NCI-H460 (cell line): ENCODE measurements around the gene DEDD2. TPM values are rescaled to one million over a fixed set of nuclear protein-coding genes. Genes with fewer than 3 reads are reported as not detected.
A peak's percentile ranks its signal among the peaks of the same experiment; 100 is the strongest.

ENCODE experiments used
- DNase-seq: peaks from one replicate; pipeline ENCODE4 v3.0.0-alpha.2; 2016; ENCODE audit warnings: low read depth; ENCODE audit errors: extremely low read depth
- total RNA-seq: library from RNA; depleted of rRNA; stranded (reverse); fragments of >200 nt; shearing (Covaris generic); gene quantifications from 2 replicates; pipeline ENCODE4 v1.2.3, GENCODE V29; 2014

The DEDD2 gene
- total RNA-seq, 1 experiment from 2014 or later = 12.9 TPM

DNA sequence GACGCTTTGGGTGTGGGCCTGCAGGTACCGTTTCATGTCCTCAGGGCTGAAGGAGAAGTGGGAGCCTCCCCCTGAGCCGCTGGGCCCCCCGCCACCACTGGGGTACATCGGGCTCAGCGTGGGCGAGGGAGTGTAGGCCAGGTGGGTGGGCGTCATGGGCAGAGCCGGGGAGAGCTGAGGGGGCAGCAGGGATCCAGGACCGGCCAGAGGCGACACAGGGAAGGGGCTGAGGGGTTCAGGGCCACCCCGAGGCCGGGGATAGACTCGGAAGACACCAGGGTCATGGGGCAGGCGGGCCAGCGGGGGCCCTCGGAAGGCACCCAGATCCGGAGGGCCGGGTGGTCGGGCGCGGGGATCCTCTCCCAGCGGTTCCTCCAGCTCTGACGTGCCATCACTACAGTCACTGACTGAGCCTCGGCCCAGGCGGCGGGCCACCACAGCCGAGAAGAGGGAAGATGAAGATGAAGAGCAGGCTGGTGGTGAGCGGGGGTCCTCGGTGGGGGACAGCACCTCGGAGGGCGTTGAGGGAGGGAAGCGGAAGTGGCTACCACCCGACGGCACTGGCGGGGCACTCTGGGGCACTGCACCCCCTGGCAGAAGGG, 31.8 kb upstream of the DEDD2 start:
- DNase-seq = no peak

DNA sequence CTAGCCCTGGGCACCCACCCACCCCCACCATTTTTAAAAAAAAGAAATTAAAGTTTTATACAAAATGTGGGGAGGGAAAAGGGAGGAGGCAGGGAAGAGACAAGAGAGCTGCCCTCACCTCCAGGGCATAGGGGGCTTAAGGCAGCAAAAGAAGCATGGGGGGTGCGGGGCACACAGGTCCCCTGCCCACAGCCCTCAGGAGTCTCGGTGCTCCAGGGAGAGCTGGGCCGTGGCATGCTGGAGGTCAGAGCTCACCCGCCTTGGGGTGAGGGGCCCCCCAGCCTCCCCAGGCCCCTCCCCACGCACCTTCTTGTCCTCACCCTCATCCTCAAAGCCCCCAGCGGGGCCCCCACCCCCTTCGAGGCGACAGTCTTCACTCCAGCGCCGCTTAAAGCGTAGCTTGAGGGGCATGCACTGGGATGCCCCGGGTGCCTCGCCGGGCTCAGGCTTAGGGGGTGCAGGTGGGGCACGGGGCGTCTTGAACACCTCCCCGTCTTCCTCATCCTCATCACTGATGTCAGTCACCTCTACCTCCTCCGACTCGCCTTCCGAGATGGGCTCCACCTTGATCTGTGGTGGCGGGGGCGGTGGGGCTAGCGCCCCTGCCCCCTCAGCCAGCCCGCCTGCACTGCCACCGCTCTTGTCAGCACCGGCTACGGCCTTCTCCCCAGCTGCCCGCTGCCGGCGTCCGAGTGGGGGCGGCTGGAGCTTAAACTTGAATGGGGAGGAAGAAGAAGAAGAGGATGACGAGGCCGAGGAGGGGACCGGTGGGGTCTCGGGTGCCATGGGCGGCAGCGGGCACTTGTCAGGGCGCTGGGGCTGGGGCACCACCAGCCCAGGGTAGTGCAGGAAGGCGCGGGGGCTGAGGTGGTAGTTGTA, 31.0 kb upstream of the DEDD2 start:
- DNase-seq = no peak

DNA sequence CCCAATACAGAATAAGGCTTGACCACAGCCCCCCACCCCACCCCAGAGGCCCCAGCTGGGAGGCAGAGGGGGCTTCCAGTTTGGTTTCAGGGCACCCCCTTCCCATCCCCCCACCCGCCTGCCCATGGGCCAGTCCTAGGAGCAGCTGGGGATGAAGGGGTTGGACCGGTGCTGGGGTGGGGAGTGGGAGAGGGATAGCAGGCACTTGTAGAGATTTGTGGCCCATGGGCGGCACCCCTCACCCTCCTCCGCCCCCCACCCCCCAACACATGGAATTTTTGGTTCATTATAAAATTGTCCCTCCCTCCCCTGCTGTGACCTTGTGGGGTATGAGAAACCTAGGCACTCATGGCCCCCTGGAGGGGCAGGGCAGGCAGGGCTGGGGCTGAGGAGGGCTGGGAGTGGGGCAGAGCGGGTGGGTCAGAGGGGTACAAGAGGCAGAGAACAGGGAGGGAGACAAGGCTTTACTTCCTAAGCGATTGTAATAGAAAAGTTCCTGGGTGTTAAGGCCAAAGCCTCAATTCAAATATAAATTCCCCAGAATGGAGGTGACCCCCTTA, 30.2 kb upstream of the DEDD2 start:
- no peak for DNase-seq

DNA sequence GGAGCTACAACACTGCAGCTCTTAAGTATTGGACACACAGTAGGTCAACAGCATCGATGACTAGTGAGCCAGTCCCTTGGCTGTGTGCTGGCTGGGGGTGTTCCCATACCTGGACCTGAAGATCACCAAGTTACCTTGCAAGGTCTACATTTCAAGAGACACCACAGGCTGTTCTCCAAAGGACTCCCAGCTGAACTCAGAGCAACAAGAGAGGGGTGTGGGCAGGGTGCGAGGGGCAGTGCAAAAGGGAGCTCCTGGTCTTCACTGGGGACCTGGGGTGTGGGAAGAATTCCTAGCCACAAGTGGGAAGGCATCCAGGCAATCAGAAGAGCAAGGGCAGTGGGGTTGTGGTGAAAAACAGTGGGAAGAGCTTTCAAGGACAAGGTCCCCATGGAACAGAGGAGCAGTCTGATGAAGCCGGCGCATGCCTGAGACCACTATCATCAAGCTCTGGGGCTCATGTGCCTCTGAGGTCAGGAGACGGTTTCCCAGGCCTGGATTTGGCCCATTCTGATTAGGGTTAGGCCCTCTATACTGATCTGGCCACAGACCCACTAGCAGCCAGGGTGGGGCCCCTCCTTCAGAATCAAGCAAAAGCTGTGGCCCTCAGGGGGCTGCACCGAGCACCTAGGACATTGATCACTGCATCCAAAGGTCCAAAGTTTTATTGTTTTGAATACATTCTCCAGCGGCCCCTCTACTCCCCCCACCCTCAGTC, 29.6 kb upstream of the DEDD2 start:
- no peak for DNase-seq

DNA sequence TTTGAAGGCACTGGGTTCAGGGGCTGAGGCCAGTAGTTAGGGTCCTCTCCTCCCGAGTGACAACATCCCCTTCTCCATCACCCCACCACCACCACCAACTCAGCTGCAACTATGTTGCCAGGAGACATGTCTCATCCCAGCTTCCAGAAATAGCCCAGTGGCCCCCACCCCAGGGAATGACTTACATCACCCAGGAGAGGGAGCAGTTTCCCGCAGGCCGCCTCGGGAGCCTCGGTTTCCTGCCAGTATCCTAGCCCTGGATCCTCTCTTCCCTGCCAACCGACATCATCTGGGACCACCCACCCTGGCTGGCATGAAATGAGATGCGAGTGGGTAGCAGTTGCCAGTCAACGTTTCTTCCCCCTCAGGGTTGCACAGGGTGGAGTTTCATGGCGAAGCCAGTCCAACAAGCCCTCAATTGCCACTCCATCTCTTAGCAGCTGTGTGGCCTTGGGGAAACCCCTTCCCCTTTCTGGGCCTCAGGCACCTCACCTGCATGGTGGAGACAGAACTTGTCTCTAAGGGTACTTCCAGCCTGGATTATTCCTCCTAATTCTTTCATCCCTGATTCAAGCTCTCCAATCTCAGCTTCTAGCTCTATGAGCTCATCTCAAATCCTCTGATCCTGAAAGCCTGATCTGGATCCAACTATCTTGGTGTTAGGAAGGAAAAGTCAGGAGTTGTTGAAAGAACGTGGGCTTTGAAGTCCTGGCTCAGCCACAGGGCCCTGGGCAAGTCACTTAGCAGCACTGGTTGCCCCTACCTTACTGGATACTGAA, 28.9 kb upstream of the DEDD2 start:
- peak; percentile 43 for DNase-seq

DNA sequence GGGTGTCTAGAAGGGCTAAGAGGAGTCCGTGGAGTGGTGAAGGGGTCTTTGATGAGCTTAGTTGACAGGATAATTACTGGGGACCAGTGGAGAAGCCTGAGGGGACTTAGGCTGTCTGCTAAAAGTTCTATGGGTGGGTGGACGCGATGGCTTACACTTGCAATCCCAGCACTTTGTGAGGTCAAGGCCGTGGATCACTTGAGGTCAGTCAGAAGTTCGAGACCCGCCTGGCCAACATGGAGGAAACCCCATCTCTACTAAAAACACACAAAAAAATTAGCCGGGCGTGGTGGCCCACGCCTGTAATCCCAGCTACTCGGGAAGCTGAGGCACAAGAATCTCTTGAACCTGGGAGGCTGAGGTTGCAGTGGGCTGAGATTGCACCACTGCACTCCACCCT, 27.8 kb upstream of the DEDD2 start:
- DNase-seq = no peak

DNA sequence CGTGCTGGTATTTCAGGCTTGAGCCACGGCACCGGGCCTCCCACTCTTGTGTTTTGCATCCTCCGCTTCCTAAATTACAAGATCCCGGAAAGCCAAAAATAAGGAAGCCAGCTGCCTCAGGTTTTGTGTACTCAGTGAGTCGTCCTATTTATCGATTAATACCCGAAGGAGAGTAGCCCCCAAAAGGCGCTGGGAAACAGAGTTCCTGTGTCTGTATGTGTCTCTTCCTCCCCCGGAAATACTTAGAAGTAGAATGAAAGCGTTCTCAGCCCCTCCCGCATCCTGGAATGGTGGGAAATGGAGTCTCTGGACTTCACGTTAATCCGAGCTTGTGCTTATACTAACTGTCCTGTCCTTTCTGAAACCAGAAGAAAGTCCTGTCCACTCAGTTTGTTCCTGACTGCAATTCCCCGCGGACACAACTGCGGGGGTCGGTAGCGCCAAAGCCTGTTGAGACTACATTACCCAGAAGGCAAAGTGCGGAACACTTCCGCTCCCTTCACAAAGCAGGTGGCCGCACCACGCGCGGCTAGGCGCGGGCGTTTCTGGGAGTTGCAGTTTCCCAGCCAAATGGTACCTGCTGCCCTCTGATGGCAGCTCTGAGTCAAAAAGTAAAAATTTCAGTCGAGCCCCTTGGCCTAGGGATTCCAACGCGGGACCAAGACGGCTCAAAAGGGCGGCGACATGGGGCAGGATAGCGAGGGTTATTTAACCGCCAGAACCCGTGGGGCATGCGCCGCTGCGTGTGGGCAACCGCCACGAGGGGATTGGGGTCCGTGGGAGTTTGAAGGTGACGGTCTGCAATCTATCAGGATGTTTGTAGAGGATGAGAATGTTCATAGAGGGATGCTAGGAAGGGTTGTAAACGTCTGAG, 27.1 kb upstream of the DEDD2 start:
- DNase-seq = peak; percentile 87

DNA sequence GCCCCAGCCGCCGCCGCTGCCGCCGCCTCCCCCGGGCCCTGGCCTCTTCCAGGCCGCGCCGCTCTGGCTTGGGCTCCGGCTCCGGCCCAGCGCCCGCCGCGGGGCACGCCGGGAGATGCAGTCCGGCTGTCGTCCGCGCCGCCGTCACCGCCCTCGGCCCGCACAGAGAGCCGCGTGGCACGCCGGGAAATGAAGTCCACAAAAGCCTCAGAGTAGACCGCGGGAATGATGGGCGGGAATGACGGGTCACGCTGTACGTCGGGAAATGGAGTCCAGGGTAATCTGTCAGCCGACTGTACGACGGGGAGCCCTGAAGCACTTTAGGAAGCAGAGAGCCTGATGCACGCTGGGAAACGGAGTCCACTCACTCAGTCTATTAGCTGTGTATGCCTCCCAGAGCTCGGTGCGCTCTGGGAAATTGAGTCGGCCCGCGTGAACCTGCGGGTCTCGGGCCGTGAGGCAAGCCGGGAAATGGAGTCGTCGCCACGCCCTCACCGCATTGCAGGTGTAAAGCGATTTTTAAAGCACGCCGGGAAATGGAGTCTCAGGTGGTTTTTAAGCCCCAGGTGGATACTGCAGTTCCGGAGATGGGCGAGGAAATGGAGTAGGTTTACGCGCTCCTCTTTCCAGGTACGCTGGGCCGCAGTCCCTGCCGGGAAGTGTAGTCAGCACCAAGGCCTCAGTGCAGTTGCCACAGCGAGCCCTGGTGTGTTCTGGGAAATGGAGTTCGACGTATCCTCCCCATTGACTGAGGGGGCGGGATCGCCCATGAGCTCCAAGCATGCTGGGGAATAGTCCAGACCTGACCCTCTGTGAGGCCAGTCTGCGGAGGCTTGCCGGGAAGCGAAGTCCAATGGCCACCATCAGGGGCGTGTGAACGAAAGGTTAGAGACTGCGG, 25.3 kb upstream of the DEDD2 start, which contains the start of gene GSK3A:
GSK3A (minus strand) TSS at position 91 of the 898 bp plus-strand sequence. CDS start 137 bp downstream, outside the sequence.
- peak; percentile 97 for DNase-seq

DNA sequence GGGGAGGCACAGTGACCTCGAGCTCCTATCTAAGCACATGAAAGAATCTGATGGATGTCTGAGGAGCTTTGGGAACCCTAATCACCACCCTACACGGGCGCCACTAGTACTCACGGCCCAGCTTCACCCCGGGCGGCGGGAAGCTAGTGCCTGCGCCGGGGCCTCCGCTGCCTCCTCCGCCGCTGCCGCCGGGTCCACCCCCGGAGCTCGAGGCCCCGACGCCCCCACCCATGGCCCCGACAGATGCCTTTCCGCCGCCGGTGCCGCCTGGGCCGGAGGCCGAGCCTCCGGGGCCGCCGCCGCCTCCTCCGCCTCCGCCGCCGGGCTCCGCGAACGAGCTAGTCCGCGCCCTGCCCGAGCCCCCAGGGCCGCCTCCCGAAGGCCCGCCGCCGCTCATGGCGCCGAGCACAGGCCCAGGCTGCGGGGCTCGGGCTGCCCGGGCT, 24.6 kb upstream of the DEDD2 start:
- no peak for DNase-seq

DNA sequence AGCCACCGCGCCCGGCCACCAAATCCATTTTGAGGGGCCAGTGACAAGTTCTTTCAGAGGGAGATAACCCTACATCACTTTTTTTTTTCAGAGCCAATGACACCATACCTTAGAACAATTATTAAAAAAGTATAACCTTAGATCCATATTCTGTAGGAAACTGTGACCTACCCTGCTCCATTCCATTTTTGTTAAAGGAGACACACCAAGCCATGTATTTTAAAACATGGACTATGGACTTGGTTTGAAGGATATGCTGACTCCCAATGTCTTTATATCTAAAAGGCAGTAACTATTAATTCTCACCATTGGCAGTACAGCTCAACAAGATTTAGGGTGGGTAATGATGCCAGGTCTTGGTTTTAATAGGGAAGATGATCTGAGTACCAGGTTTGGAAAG, 23.8 kb upstream of the DEDD2 start:
- DNase-seq = no peak

DNA sequence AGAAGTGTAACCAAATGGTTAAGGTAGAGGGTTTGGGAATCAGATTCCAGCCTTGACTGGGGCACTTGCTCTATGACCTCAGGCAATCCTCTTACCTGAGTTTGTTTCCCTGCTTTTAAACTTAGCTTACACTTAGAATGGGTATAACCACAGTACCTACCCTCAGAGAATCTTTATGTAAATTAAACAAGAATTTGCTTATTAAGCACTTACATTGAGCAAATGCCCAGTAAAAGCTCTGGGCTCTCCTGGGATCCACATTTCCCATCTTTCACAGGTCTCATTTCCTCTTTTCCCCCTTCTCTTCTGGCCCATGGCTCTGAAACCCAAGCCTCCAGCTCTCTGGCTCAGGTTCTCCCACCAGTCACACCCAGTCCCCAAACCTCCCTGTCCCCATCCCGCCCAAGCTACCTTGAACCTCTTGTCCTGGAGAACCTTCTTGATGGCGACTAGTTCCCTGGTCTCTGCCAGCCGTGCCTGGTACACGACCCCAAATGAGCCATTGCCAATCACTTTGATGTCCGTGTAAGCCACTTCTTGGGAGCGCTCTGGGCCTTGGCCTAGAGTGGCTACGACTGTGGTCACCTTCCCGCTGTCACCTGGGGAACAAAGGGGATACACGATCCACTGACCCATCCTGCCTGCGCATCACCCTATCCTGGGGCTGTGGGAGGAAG, 22.2 kb upstream of the DEDD2 start:
- no peak for DNase-seq

DNA sequence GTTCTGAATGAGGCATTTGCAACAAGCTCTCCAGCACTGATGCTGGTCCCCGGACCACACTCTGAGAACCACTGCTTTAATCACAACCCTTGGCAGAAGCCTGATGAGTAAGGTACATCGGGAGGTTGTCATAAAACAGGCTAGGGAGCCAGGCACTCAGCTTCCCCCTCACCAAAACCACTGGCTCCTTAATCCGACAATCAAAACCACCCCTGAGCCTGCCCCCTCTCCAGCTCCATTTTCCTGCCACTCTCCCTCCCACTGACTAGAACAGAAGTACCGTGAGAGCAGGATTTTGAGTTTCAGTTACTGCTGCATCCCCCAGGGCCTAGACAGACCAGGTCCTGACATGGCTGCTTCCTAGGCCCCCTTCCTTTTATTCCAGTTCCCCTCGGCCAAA, 17.7 kb upstream of the DEDD2 start:
- DNase-seq = no peak

DNA sequence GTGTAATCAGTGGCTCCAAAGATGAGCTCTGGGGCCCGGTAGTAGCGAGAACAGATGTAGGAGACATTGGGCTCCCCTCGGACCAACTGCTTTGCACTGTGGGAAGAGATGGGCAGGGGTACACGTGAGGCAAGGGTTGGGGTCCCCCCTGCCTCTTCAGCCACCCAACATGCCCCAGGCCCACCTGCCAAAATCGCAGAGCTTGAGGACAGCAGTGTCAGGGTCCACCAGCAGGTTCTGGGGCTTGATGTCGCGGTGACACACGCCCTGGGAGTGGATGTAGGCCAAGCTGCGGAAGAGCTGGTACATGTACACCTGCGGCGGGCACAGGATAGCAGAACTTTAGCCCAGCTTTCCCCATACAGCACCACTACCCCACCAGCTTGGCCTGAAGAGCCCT, 16.9 kb upstream of the DEDD2 start:
- no peak for DNase-seq

DNA sequence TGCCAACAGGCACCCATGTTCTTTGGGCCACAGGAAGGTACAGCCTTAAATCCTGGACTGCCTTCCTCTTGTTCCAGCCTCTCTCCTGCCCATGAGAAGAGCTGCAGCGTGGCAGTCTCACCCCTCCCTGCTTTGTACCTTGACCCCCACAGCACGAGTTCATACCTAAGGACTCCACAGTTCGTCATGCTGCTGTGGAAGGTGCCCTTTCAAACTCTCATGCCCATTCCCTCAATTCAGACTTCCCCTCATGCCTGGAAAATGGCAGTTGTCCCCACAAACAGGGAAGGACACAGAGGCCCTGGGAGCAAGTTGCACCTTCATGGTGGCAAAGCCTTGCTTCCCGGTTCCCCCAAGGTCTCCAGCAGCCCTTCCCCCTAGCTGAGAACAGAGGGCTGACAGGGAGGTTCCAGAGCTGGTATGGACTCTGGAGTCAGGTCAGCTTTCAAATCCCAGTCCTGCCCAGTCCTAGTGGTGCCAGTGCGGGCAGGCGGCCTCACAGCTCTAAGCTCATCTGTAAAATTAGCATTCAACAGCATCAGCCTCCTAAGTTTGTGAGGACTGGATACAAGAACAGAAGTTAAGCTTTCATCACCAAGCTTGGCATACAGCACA, 16.3 kb upstream of the DEDD2 start:
- no peak for DNase-seq

DNA sequence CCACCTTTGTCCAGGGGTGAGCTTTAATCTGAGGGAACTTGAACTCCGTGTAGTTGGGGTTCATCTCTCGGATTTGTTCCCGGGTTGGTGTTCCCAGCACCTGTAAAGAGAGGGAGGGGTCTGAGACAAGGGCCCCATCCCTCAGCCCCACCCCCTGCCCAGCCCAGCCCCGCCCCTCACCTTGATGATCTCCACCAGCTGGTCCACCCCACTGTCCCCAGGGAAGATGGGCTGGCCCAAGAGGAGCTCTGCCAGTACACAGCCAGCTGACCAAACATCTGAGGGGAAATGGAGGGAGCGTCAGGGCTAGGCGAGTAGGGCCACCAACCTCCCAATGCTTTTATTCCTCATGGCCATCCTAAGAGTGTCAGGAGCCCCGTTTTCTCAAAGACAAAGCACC, 15.6 kb upstream of the DEDD2 start:
- DNase-seq = no peak

DNA sequence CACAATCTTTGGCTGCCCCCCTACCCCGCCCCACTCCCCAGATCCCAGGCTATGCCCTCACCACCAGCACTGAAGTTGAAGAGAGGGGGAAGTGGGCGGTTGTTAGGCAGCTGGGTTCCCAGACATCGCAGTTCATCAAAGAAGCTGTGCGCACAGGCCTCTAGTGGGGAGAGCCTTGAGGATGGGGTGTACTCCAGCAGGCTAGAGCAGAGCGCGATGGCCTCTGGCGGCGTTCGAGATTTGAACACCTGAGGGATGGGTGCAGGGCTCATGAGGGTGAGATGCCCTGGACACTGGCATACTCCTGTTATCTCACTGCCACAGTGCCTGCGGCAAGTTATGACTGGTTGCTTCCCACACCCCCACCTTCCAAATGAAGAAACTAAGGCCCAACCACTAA, 15.0 kb upstream of the DEDD2 start:
- DNase-seq = no peak

DNA sequence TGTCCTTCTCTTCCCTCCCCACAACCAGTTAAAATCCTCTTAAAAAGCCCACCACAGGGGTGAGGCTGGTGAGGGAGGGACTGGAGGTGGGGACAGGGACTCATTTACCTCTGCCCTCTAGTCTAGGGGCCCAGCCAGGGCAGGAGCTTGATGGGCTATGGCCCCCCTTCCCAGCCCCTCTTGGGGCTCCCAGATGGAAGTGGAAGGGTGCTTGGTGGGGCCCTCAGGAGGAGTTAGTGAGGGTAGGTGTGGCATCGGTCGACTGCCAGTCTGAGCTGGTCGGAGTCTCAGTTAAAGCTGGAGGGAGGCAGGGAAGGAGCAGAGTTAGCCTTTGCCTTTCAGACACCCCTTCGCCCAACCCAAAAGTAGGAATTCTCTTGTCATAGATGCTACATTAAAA, 13.1 kb upstream of the DEDD2 start:
- no peak for DNase-seq
